GM12878 (cell line): ENCODE measurements around the gene GRAMD1B. TPM values are rescaled to one million over a fixed set of nuclear protein-coding genes. Genes with fewer than 3 reads are reported as not detected.
A peak's percentile ranks its signal among the peaks of the same experiment; 100 is the strongest.

ENCODE experiments used
- ASH2L ChIP-seq: fragments of 300-600, 200-600 bp; sonication (generic); IDR thresholded peaks from 2 replicates; pipeline ENCODE4 v1.6.1; 2017; ENCODE audit warnings: low read depth, mild to moderate bottlenecking, borderline replicate concordance
- ATF7 ChIP-seq: fragments of 450-650 bp; IDR thresholded peaks from 2 replicates; pipeline ENCODE4 v1.6.1; 2016; ENCODE audit warnings: low read depth, mild to moderate bottlenecking
- BHLHE40 ChIP-seq, 2 experiments: fragments of 450-650 bp in 1 of 2; IDR thresholded peaks; 2 replicates each; pipeline ENCODE4 v1.6.1; 2011 to 2017; ENCODE audit warnings: low read depth in 2 of 2, borderline replicate concordance in 1 of 2, improper control_type of control experiment in 1 of 2, low read length in 1 of 2, mild to moderate bottlenecking in 1 of 2
- CHD1 ChIP-seq: IDR thresholded peaks from 2 replicates; pipeline ENCODE4 v1.6.1; 2012; ENCODE audit warnings: low read depth, low read length, improper control_type of control experiment
- EED ChIP-seq: sonication (generic); IDR thresholded peaks from 2 replicates; pipeline ENCODE4 v1.6.1; 2016; ENCODE audit warnings: antibody characterized with exemption, low read depth
- IKZF1 ChIP-seq: fragments of 450-650 bp; conservative IDR thresholded peaks from 2 replicates; pipeline ENCODE4 v1.6.1; 2017; ENCODE audit warnings: antibody characterized with exemption, mild to moderate bottlenecking
- NR2C1 ChIP-seq: fragments of 450-650 bp; IDR thresholded peaks from 2 replicates; pipeline ENCODE4 v1.6.1; 2017; ENCODE audit warnings: antibody characterized with exemption, mild to moderate bottlenecking, moderate library complexity
- ZNF24 ChIP-seq: fragments of 450-650 bp; IDR thresholded peaks from 2 replicates; pipeline ENCODE4 v1.6.1; 2017; ENCODE audit warnings: antibody characterized with exemption, mild to moderate bottlenecking
- ZNF622 ChIP-seq: fragments of 450-650 bp; IDR thresholded peaks from 2 replicates; pipeline ENCODE4 v1.6.1; 2017; ENCODE audit warnings: mild to moderate bottlenecking, inconsistent platforms
- ZZZ3 ChIP-seq: IDR thresholded peaks from 2 replicates; pipeline ENCODE4 v1.6.1; 2011; ENCODE audit warnings: low read depth; ENCODE audit not compliant: control insufficient read depth, insufficient read length
- polyA plus RNA-seq, 11 experiments: library from polyadenylated mRNA; depleted of rRNA in 4 of 11; unstranded in 6 of 11; stranded (reverse) in 5 of 11; fragments of >200 nt; fragmentation: Nextera tagmentation in 4 of 11; fragmentation: Illumina TruSeq in 1 of 11; extraction: Ambion mirVana in 4 of 11; extraction: Trizol in 1 of 11; gene quantifications; 1 replicate in 1 of 11; 2 replicates in 10 of 11; pipeline versions ENCODE4 v1.2.1 to v1.2.3, GENCODE V29; 2011 to 2016; ENCODE audit warnings: inconsistent platforms in 2 of 11, missing spikeins in 2 of 11, low read depth in 1 of 11
- total RNA-seq, 4 experiments: library from RNA; depleted of rRNA in 3 of 4; stranded (reverse); fragments of >200 nt in 3 of 4; fragmentation: Illumina TruSeq in 1 of 4; extraction: Trizol in 1 of 4; gene quantifications; 2 replicates each; pipeline versions ENCODE4 v1.2.1 to v1.2.3, GENCODE V29; 2013 to 2021
- TF ChIP-seq, protein P1 (sequence below): fragments of 450-650 bp; IDR thresholded peaks from 2 replicates; pipeline ENCODE4 v1.6.1; 2018; ENCODE audit warnings: borderline replicate concordance, mild to moderate bottlenecking; ENCODE audit not compliant: partially characterized antibody
- TF ChIP-seq, protein P2 (sequence below), 3 experiments: IDR thresholded peaks in 2 of 3; conservative IDR thresholded peaks in 1 of 3; 2 replicates each; pipeline ENCODE4 v1.5.1; 2011; ENCODE audit warnings: low read depth in 3 of 3, low read length in 3 of 3, mild to moderate bottlenecking in 3 of 3, control low read depth in 2 of 3, moderate library complexity in 2 of 3, inconsistent platforms in 1 of 3, mixed read lengths in 1 of 3; ENCODE audit not compliant: control insufficient read depth in 2 of 3, insufficient read depth in 1 of 3; ENCODE audit errors: extremely low read depth in 1 of 3
- TF ChIP-seq, protein P3 (sequence below): IDR thresholded peaks from 2 replicates; pipeline ENCODE4 v1.6.1; 2012; ENCODE audit warnings: mild to moderate bottlenecking, low read depth, low read length
- TF ChIP-seq, protein P4 (sequence below): fragments of 450-650 bp; formaldehyde crosslinking; IDR thresholded peaks from 2 replicates; pipeline ENCODE4 v1.4.0; 2020; ENCODE audit warnings: mild to moderate bottlenecking, moderate library complexity
- TF ChIP-seq, protein P5 (sequence below): fragments of 450-650 bp; IDR thresholded peaks from 2 replicates; pipeline ENCODE4 v1.6.1; 2017; ENCODE audit warnings: borderline replicate concordance

GRAMD1B gene
- total and polyA plus RNA-seq, 10 of the 15 experiments (the other 5 are each of a cell fraction or from before 2014, with no cell fraction given) = 1.9 to 49.1 (median 26.9) TPM

DNA sequence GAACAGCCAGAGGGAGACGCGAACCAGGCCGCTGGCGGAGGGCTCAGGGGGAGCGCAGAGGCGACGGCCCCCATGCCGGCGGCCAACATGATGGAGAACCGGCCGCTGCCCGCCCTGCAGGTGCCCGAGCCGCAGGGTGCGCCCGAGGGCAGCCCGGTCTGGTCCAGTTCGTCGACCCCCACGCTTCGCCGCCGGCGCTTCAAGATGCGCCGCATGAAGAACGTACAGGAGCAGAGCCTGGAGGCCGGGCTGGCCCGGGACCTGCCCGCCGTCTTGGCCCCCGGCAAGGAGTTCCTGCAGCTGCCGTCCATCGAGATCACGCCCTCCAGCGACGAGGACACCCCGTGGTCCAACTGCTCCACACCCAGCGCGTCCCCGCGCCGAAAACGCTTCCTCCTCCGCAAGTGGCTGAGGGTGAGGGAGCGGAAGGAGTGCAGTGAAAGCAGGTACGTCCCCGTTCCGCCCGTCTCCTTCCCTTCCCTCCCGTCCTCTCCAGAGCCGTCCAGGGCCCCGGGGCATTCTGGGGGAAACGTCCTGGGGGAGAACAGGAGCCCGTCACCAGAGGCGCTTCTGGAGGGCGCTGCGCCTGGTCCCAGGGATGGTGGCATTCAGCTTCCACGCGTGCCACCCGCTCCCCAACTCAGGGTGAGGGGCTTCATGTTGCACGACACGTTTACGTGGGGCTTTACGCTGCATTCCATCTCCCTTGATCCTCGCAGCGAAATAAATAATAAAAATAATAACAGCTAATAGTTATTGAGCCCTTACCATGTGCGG is 840 bp downstream of the GRAMD1B start (continued):
- TF ChIP-seq, protein P1, sequence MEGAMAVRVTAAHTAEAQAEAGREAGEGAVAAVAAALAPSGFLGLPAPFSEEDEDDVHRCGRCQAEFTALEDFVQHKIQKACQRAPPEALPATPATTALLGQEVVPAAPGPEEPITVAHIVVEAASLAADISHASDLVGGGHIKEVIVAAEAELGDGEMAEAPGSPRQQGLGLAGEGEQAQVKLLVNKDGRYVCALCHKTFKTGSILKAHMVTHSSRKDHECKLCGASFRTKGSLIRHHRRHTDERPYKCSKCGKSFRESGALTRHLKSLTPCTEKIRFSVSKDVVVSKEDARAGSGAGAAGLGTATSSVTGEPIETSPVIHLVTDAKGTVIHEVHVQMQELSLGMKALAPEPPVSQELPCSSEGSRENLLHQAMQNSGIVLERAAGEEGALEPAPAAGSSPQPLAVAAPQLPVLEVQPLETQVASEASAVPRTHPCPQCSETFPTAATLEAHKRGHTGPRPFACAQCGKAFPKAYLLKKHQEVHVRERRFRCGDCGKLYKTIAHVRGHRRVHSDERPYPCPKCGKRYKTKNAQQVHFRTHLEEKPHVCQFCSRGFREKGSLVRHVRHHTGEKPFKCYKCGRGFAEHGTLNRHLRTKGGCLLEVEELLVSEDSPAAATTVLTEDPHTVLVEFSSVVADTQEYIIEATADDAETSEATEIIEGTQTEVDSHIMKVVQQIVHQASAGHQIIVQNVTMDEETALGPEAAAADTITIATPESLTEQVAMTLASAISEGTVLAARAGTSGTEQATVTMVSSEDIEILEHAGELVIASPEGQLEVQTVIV = no peak
- peak; percentile 86 for TF ChIP-seq IKZF1
- TF ChIP-seq EED = peak; percentile 39; the same call in 1 of the 2 replicates
- no peak for TF ChIP-seq ATF7
- no peak for TF ChIP-seq ZNF24
- TF ChIP-seq, protein P2, sequence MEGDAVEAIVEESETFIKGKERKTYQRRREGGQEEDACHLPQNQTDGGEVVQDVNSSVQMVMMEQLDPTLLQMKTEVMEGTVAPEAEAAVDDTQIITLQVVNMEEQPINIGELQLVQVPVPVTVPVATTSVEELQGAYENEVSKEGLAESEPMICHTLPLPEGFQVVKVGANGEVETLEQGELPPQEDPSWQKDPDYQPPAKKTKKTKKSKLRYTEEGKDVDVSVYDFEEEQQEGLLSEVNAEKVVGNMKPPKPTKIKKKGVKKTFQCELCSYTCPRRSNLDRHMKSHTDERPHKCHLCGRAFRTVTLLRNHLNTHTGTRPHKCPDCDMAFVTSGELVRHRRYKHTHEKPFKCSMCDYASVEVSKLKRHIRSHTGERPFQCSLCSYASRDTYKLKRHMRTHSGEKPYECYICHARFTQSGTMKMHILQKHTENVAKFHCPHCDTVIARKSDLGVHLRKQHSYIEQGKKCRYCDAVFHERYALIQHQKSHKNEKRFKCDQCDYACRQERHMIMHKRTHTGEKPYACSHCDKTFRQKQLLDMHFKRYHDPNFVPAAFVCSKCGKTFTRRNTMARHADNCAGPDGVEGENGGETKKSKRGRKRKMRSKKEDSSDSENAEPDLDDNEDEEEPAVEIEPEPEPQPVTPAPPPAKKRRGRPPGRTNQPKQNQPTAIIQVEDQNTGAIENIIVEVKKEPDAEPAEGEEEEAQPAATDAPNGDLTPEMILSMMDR (IDR thresholded peaks at IDR 0.05 in 2 of 3, conservative IDR thresholded peaks at IDR 0.05 in 1 of 3; ENCODE audit: control insufficient read depth in 2 of 3, extremely low read depth in 1 of 3, insufficient read depth in 1 of 3, low read depth in 3 of 3, low read length in 3 of 3) = peak in 2 of 3 experiments; percentile 7 to 14; a peak in 2 of 6 replicates
- no peak for TF ChIP-seq ZNF622
- TF ChIP-seq, protein P3, sequence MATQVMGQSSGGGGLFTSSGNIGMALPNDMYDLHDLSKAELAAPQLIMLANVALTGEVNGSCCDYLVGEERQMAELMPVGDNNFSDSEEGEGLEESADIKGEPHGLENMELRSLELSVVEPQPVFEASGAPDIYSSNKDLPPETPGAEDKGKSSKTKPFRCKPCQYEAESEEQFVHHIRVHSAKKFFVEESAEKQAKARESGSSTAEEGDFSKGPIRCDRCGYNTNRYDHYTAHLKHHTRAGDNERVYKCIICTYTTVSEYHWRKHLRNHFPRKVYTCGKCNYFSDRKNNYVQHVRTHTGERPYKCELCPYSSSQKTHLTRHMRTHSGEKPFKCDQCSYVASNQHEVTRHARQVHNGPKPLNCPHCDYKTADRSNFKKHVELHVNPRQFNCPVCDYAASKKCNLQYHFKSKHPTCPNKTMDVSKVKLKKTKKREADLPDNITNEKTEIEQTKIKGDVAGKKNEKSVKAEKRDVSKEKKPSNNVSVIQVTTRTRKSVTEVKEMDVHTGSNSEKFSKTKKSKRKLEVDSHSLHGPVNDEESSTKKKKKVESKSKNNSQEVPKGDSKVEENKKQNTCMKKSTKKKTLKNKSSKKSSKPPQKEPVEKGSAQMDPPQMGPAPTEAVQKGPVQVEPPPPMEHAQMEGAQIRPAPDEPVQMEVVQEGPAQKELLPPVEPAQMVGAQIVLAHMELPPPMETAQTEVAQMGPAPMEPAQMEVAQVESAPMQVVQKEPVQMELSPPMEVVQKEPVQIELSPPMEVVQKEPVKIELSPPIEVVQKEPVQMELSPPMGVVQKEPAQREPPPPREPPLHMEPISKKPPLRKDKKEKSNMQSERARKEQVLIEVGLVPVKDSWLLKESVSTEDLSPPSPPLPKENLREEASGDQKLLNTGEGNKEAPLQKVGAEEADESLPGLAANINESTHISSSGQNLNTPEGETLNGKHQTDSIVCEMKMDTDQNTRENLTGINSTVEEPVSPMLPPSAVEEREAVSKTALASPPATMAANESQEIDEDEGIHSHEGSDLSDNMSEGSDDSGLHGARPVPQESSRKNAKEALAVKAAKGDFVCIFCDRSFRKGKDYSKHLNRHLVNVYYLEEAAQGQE = no peak
- TF ChIP-seq, protein P4, sequence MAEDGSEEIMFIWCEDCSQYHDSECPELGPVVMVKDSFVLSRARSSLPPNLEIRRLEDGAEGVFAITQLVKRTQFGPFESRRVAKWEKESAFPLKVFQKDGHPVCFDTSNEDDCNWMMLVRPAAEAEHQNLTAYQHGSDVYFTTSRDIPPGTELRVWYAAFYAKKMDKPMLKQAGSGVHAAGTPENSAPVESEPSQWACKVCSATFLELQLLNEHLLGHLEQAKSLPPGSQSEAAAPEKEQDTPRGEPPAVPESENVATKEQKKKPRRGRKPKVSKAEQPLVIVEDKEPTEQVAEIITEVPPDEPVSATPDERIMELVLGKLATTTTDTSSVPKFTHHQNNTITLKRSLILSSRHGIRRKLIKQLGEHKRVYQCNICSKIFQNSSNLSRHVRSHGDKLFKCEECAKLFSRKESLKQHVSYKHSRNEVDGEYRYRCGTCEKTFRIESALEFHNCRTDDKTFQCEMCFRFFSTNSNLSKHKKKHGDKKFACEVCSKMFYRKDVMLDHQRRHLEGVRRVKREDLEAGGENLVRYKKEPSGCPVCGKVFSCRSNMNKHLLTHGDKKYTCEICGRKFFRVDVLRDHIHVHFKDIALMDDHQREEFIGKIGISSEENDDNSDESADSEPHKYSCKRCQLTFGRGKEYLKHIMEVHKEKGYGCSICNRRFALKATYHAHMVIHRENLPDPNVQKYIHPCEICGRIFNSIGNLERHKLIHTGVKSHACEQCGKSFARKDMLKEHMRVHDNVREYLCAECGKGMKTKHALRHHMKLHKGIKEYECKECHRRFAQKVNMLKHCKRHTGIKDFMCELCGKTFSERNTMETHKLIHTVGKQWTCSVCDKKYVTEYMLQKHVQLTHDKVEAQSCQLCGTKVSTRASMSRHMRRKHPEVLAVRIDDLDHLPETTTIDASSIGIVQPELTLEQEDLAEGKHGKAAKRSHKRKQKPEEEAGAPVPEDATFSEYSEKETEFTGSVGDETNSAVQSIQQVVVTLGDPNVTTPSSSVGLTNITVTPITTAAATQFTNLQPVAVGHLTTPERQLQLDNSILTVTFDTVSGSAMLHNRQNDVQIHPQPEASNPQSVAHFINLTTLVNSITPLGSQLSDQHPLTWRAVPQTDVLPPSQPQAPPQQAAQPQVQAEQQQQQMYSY (CRISPR knock-in tag) = no peak
- no peak for TF ChIP-seq ASH2L
- TF ChIP-seq BHLHE40 (IDR thresholded peaks at IDR 0.05; ENCODE audit: borderline replicate concordance in 1 of 2, low read depth in 2 of 2, low read length in 1 of 2) = peak in 1 of 2 experiments; percentile 7; a peak in 1 of 4 replicates
- TF ChIP-seq CHD1 = no peak
- TF ChIP-seq NR2C1 = no peak
- TF ChIP-seq, protein P5, sequence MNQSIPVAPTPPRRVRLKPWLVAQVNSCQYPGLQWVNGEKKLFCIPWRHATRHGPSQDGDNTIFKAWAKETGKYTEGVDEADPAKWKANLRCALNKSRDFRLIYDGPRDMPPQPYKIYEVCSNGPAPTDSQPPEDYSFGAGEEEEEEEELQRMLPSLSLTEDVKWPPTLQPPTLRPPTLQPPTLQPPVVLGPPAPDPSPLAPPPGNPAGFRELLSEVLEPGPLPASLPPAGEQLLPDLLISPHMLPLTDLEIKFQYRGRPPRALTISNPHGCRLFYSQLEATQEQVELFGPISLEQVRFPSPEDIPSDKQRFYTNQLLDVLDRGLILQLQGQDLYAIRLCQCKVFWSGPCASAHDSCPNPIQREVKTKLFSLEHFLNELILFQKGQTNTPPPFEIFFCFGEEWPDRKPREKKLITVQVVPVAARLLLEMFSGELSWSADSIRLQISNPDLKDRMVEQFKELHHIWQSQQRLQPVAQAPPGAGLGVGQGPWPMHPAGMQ = no peak
- no peak for TF ChIP-seq ZZZ3
